HG03439 (cell line): ENCODE data around the gene XYLB.
"Not testable (repeated sequence)": the region's sequence is repeated elsewhere in the genome, so short reads cannot be mapped to it uniquely, and the experiment has no call there.

ENCODE experiments used
- ATAC-seq: cut with Tn5 transposase; IDR thresholded peaks from one replicate; pipeline ENCODE4 v1.9.1; 2021; ENCODE audit warnings: mild to moderate bottlenecking, moderate library complexity; ENCODE audit not compliant: unreplicated experiment

XYLB gene

GRCh38 chr3:38320638-38321037 lies 25.9 kb upstream of the XYLB start:
- ATAC-seq, result not testable (repeated sequence)

GRCh38 chr3:38323060-38323459 lies 23.5 kb upstream of the XYLB start:
- no peak for ATAC-seq

- no peak for ATAC-seq
Measured at GRCh38 chr3:38325256-38325655, 21.3 kb upstream of the XYLB start.

- no peak for ATAC-seq
Measured at GRCh38 chr3:38327335-38328009, 19.1 kb upstream of the XYLB start.

GRCh38 chr3:38331257-38332022 lies 15.1 kb upstream of the XYLB start:
- ATAC-seq, result no peak

GRCh38 chr3:38332201-38332600 lies 14.4 kb upstream of the XYLB start:
- no peak for ATAC-seq

GRCh38 chr3:38334142-38335055 lies 12.2 kb upstream of the XYLB start:
- no peak for ATAC-seq

- no peak for ATAC-seq
Measured at GRCh38 chr3:38335263-38335662, 11.3 kb upstream of the XYLB start.

- ATAC-seq, result no peak
Measured at GRCh38 chr3:38337703-38338102, 8.9 kb upstream of the XYLB start.

- ATAC-seq, result no peak
Measured at GRCh38 chr3:38343797-38344594, 2.6 kb upstream of the XYLB start.

- no peak for ATAC-seq
Measured at GRCh38 chr3:38345879-38346586, 552 bp upstream of the XYLB start.

GRCh38 chr3:38347421-38348200 lies 1.0 kb downstream of the XYLB start:
- no peak for ATAC-seq

GRCh38 chr3:38348903-38349302 lies 2.3 kb downstream of the XYLB start:
- no peak for ATAC-seq

GRCh38 chr3:38349684-38350359 lies 3.2 kb downstream of the XYLB start:
- no peak for ATAC-seq

- no peak for ATAC-seq
Measured at GRCh38 chr3:38353151-38353550, 6.6 kb downstream of the XYLB start.

GRCh38 chr3:38354588-38355330 lies 8.2 kb downstream of the XYLB start:
- ATAC-seq, result no peak

GRCh38 chr3:38359038-38359437 lies 12.5 kb downstream of the XYLB start:
- ATAC-seq, result no peak

- ATAC-seq, result no peak
Measured at GRCh38 chr3:38360345-38360744, 13.8 kb downstream of the XYLB start.
